HepG2 (cell line): ENCODE results near the gene PRRC2A. TPM values are rescaled to one million over a fixed set of nuclear protein-coding genes. Genes with fewer than 3 reads are reported as not detected.
A peak's percentile ranks its signal among the peaks of the same experiment; 100 is the strongest.

Experiments
- NCOA2 ChIP-seq: sonication (generic); formaldehyde crosslinking; IDR thresholded peaks from 2 replicates; pipeline ENCODE4 v1.8.0; 2022; ENCODE audit warnings: inconsistent platforms
- PHB2 ChIP-seq: fragments of 450-650 bp; IDR thresholded peaks from 2 replicates; pipeline ENCODE4 v1.6.1; 2018; ENCODE audit not compliant: partially characterized antibody
- RFX1 ChIP-seq: fragments of 450-650 bp; IDR thresholded peaks from 2 replicates; pipeline ENCODE4 v1.6.1; 2017
- RXRB ChIP-seq: IDR thresholded peaks from 2 replicates; pipeline ENCODE4 v1.6.1; 2016; ENCODE audit warnings: borderline replicate concordance, missing genetic modification reagents, missing compliant biosample characterization
- ZBTB42 ChIP-seq: sonication (generic); formaldehyde crosslinking; IDR thresholded peaks from 2 replicates; pipeline ENCODE4 v1.5.0; 2020; ENCODE audit warnings: mild to moderate bottlenecking, missing genetic modification reagents
- ZC3H13 ChIP-seq: sonication (generic); formaldehyde crosslinking; IDR thresholded peaks from 2 replicates; pipeline ENCODE4 v1.8.1; 2023; ENCODE audit warnings: mild to moderate bottlenecking, missing genetic modification reagents, moderate library complexity
- ZNF12 ChIP-seq: sonication (generic); formaldehyde crosslinking; IDR thresholded peaks from 2 replicates; pipeline ENCODE4 v1.5.0; 2020; ENCODE audit warnings: missing genetic modification reagents
- ZNF207 ChIP-seq: fragments of 450-650 bp; IDR thresholded peaks from 2 replicates; pipeline ENCODE4 v1.6.1; 2016; ENCODE audit warnings: antibody characterized with exemption, borderline replicate concordance
- ZNF253 ChIP-seq: sonication (generic); formaldehyde crosslinking; IDR thresholded peaks from 2 replicates; pipeline ENCODE4 v1.8.0; 2022; ENCODE audit warnings: mild to moderate bottlenecking, missing genetic modification reagents, borderline replicate concordance
- ZNF326 ChIP-seq: sonication (generic); formaldehyde crosslinking; IDR thresholded peaks from 2 replicates; pipeline ENCODE4 v1.4.0; 2020; ENCODE audit warnings: missing genetic modification reagents, borderline replicate concordance
- ZNF331 ChIP-seq: sonication (generic); formaldehyde crosslinking; IDR thresholded peaks from 2 replicates; pipeline ENCODE4 v1.4.0; 2020; ENCODE audit warnings: missing genetic modification reagents
- ZNF337 ChIP-seq: sonication (generic); formaldehyde crosslinking; IDR thresholded peaks from 2 replicates; pipeline ENCODE4 v1.5.1; 2020; ENCODE audit warnings: missing genetic modification reagents, low read depth, mild to moderate bottlenecking, borderline replicate concordance
- ZNF569 ChIP-seq: sonication (generic); formaldehyde crosslinking; IDR thresholded peaks from 2 replicates; pipeline ENCODE4 v1.5.0; 2020; ENCODE audit warnings: mild to moderate bottlenecking, missing genetic modification reagents, moderate library complexity, borderline replicate concordance
- ZNF883 ChIP-seq: sonication (generic); formaldehyde crosslinking; IDR thresholded peaks from 2 replicates; pipeline ENCODE4 v1.5.1; 2020; ENCODE audit warnings: mild to moderate bottlenecking, missing genetic modification reagents; ENCODE audit errors: not compliant biosample characterization
- polyA plus RNA-seq, 8 experiments: library from polyadenylated mRNA; depleted of rRNA in 3 of 8; stranded (reverse) in 7 of 8; unstranded in 1 of 8; fragments of >200 nt; fragmentation: Illumina TruSeq in 4 of 8; extraction: Trizol in 4 of 8; gene quantifications; 2 replicates each; pipeline versions ENCODE4 v1.2.1 to v1.2.3, GENCODE V29; 2011 to 2016; ENCODE audit warnings: low read depth in 4 of 8, missing spikeins in 1 of 8, mixed read lengths in 1 of 8; ENCODE audit not compliant: insufficient read depth in 1 of 8
- total RNA-seq, 5 experiments: library from RNA; depleted of rRNA; stranded (reverse); fragments of >200 nt; fragmentation: Illumina TruSeq; extraction: Trizol; gene quantifications; 2 replicates each; pipeline ENCODE4 v1.2.3, GENCODE V29; 2016; ENCODE audit warnings: low read depth in 1 of 5
- TF ChIP-seq, protein P1 (sequence below): sonication (generic); formaldehyde crosslinking; IDR thresholded peaks from 2 replicates; pipeline ENCODE4 v1.9.0; 2022; ENCODE audit warnings: missing genetic modification reagents, mild to moderate bottlenecking, borderline replicate concordance
- TF ChIP-seq, protein P2 (sequence below): sonication (generic); formaldehyde crosslinking; IDR thresholded peaks from 2 replicates; pipeline ENCODE4 v1.4.0; 2020; ENCODE audit warnings: mild to moderate bottlenecking, missing genetic modification reagents
- TF ChIP-seq, protein P3 (sequence below): sonication (generic); formaldehyde crosslinking; IDR thresholded peaks from 2 replicates; pipeline ENCODE4 v1.4.0; 2020; ENCODE audit warnings: missing genetic modification reagents, borderline replicate concordance
- TF ChIP-seq, protein P4 (sequence below): sonication (generic); formaldehyde crosslinking; IDR thresholded peaks from 2 replicates; pipeline ENCODE4 v1.5.0; 2020; ENCODE audit warnings: missing genetic modification reagents
- TF ChIP-seq, protein P5 (sequence below): sonication (generic); formaldehyde crosslinking; conservative IDR thresholded peaks from 2 replicates; pipeline ENCODE4 v1.8.0; 2022; ENCODE audit warnings: mild to moderate bottlenecking, moderate library complexity, missing genetic modification reagents

Gene PRRC2A
- total and polyA plus RNA-seq, 2 of the 13 experiments (the other 11 are each of a cell fraction or from before 2014, with no cell fraction given), result 38.9 to 47.4 TPM

DNA sequence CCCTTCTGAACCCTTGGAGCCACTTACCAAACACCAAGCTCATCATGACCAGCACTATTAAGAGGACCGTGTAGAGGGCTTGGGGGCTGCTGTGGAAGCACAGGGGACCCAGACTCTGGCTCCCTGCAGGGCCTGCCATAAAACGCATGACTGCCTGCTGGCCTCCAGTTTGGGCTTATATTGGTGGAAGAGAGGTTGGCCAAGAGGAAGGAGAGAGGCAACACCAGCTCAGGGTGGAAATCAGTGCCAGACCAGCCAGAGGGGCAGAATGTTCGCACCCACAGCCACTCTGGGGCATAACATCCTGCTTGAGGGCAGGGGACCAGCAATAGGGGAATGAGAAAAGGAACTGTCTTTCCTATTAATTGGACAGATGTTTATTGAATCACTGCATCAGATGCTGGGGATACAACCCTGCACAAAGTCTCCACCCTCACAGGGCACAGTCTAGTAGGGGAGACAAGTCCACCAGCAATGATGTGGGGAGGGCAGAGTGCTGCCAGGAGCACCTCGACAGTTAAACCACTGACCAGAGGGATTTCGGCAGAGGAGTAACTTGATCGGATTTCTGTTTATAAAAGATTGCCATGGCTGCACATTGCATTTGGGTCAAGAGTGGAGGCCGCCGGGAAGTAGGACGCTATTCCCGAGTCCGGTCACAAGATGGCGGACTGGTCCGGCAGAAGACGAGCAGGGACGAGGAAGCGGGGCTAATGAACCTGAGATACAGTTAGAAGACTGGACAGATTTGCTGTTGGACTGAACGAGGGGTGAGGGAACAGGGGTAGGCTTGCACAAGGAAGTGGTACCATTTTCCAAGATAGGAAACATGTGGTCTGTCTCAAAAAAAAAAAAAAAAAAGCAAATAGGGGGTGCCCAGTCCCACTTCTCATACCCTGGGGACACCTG is 60.0 kb downstream of the PRRC2A start, which contains the start of gene LY6G5C (continued):
- TF ChIP-seq NCOA2 (CRISPR knock-in tag), result no peak
- TF ChIP-seq ZNF569 (CRISPR knock-in tag), result no peak
- TF ChIP-seq, protein P1, sequence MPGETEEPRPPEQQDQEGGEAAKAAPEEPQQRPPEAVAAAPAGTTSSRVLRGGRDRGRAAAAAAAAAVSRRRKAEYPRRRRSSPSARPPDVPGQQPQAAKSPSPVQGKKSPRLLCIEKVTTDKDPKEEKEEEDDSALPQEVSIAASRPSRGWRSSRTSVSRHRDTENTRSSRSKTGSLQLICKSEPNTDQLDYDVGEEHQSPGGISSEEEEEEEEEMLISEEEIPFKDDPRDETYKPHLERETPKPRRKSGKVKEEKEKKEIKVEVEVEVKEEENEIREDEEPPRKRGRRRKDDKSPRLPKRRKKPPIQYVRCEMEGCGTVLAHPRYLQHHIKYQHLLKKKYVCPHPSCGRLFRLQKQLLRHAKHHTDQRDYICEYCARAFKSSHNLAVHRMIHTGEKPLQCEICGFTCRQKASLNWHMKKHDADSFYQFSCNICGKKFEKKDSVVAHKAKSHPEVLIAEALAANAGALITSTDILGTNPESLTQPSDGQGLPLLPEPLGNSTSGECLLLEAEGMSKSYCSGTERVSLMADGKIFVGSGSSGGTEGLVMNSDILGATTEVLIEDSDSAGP, result peak; percentile 57
- TF ChIP-seq ZNF331 (CRISPR knock-in tag), result no peak
- no peak for TF ChIP-seq ZNF253 (CRISPR knock-in tag)
- no peak for TF ChIP-seq ZNF337 (CRISPR knock-in tag)
- peak; percentile 46; the same call in 1 of the 2 replicates for TF ChIP-seq RFX1
- TF ChIP-seq, protein P2, sequence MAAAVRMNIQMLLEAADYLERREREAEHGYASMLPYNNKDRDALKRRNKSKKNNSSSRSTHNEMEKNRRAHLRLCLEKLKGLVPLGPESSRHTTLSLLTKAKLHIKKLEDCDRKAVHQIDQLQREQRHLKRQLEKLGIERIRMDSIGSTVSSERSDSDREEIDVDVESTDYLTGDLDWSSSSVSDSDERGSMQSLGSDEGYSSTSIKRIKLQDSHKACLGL (CRISPR knock-in tag), result no peak
- TF ChIP-seq, protein P3, sequence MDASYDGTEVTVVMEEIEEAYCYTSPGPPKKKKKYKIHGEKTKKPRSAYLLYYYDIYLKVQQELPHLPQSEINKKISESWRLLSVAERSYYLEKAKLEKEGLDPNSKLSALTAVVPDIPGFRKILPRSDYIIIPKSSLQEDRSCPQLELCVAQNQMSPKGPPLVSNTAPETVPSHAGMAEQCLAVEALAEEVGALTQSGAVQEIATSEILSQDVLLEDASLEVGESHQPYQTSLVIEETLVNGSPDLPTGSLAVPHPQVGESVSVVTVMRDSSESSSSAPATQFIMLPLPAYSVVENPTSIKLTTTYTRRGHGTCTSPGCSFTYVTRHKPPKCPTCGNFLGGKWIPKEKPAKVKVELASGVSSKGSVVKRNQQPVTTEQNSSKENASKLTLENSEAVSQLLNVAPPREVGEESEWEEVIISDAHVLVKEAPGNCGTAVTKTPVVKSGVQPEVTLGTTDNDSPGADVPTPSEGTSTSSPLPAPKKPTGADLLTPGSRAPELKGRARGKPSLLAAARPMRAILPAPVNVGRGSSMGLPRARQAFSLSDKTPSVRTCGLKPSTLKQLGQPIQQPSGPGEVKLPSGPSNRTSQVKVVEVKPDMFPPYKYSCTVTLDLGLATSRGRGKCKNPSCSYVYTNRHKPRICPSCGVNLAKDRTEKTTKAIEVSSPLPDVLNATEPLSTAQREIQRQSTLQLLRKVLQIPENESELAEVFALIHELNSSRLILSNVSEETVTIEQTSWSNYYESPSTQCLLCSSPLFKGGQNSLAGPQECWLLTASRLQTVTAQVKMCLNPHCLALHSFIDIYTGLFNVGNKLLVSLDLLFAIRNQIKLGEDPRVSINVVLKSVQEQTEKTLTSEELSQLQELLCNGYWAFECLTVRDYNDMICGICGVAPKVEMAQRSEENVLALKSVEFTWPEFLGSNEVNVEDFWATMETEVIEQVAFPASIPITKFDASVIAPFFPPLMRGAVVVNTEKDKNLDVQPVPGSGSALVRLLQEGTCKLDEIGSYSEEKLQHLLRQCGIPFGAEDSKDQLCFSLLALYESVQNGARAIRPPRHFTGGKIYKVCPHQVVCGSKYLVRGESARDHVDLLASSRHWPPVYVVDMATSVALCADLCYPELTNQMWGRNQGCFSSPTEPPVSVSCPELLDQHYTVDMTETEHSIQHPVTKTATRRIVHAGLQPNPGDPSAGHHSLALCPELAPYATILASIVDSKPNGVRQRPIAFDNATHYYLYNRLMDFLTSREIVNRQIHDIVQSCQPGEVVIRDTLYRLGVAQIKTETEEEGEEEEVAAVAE (CRISPR knock-in tag), result 0 out of 2 replicates have a peak, but pooled peaks have one; percentile 32
- no peak for TF ChIP-seq ZBTB42 (CRISPR knock-in tag)
- no peak for TF ChIP-seq ZNF12 (CRISPR knock-in tag)
- TF ChIP-seq, protein P4, sequence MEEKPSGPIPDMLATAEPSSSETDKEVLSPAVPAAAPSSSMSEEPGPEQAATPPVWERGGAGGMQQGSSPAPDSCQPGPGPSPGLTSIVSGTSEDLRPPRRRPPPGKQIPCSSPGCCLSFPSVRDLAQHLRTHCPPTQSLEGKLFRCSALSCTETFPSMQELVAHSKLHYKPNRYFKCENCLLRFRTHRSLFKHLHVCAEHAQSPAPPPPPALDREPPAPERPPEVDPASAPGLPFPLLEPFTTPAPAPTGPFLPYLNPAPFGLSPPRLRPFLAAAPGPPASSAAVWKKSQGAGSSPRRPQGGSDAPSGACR, result 0 out of 2 replicates have a peak, but pooled peaks have one; percentile 51
- TF ChIP-seq PHB2, result no peak
- TF ChIP-seq ZNF326 (CRISPR knock-in tag), result no peak
- no peak for TF ChIP-seq ZNF883 (CRISPR knock-in tag)
- TF ChIP-seq, protein P5, sequence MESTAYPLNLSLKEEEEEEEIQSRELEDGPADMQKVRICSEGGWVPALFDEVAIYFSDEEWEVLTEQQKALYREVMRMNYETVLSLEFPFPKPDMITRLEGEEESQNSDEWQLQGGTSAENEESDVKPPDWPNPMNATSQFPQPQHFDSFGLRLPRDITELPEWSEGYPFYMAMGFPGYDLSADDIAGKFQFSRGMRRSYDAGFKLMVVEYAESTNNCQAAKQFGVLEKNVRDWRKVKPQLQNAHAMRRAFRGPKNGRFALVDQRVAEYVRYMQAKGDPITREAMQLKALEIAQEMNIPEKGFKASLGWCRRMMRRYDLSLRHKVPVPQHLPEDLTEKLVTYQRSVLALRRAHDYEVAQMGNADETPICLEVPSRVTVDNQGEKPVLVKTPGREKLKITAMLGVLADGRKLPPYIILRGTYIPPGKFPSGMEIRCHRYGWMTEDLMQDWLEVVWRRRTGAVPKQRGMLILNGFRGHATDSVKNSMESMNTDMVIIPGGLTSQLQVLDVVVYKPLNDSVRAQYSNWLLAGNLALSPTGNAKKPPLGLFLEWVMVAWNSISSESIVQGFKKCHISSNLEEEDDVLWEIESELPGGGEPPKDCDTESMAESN (CRISPR knock-in tag), result no peak
- no peak for TF ChIP-seq ZNF207
- TF ChIP-seq ZC3H13 (CRISPR knock-in tag), result no peak
- peak; percentile 72; the same call in 1 of the 2 replicates for TF ChIP-seq RXRB
